Naive thymus-derived CD4-positive, alpha-beta T cell (primary cell): ENCODE measurements around the gene TPGS2. TPM values are rescaled to one million over a fixed set of nuclear protein-coding genes. Genes with fewer than 3 reads are reported as not detected.

Source experiments
- ATAC-seq: fragments of 150-1000 bp; cut with Tn5 transposase; 2 replicates; pipeline ENCODE4 v1.10.0; 2021; ENCODE audit warnings: mild to moderate bottlenecking, moderate library complexity
- CTCF ChIA-PET: fragments of 350-600 bp; sonication (Branson Sonifier 250); formaldehyde crosslinking; loops from one replicate; lab custom pipeline; 2021; ENCODE audit warnings: antibody characterized with exemption; lab: Charles Lee
- POLR2A ChIA-PET: fragments of 350-600 bp; sonication (Branson Sonifier 250); formaldehyde crosslinking; loops from one replicate; lab custom pipeline; 2021; ENCODE audit warnings: antibody characterized with exemption, inconsistent platforms; lab: Charles Lee
- DNase-seq, 9 donors: peaks; one replicate each; pipeline versions ENCODE4 v3.0.0 to v3.0.0-alpha.2; 2020 to 2022; ENCODE audit warnings: mixed read lengths in 1 of 9
- H3K27ac ChIP-seq: one replicate; pipeline ENCODE4 v1.7.0; 2013; ENCODE audit warnings: mild to moderate bottlenecking, low read depth, low read length, moderate library complexity
- H3K27me3 ChIP-seq, 2 donors: one replicate each; pipeline ENCODE4 v1.7.0; 2013; ENCODE audit warnings: low read length in 2 of 2, mild to moderate bottlenecking in 2 of 2, moderate library complexity in 2 of 2; ENCODE audit not compliant: control insufficient read depth in 2 of 2, insufficient read depth in 2 of 2
- H3K36me3 ChIP-seq, 3 experiments: 1 replicate in 2 of 3; 2 replicates in 1 of 3; pipeline ENCODE4 v1.7.0; 2013; ENCODE audit warnings: low read length in 3 of 3, mild to moderate bottlenecking in 3 of 3, moderate library complexity in 1 of 3; ENCODE audit not compliant: insufficient read depth in 3 of 3, control insufficient read depth in 2 of 3
- H3K4me1 ChIP-seq, 2 donors: one replicate each; pipeline ENCODE4 v1.7.0; 2013; ENCODE audit warnings: low read length in 2 of 2, mild to moderate bottlenecking in 2 of 2, moderate library complexity in 1 of 2; ENCODE audit not compliant: control insufficient read depth in 2 of 2, insufficient read depth in 2 of 2
- H3K4me3 ChIP-seq: 2 replicates; pipeline ENCODE4 v1.7.0; 2013; ENCODE audit warnings: mild to moderate bottlenecking, low read length
- H3K9me3 ChIP-seq, 3 experiments: 1 replicate in 2 of 3; 2 replicates in 1 of 3; pipeline ENCODE4 v1.7.0; 2013; ENCODE audit warnings: low read length in 3 of 3; ENCODE audit not compliant: control insufficient read depth in 2 of 3
- H3K27ac Mint-ChIP-seq, 9 donors: one replicate each; pipeline ENCODE4 v1.8.0; 2020 to 2022; ENCODE audit warnings: mixed read lengths in 9 of 9, mild to moderate bottlenecking in 8 of 9, moderate library complexity in 5 of 9, inconsistent platforms in 2 of 9
- H3K27me3 Mint-ChIP-seq, 5 donors: one replicate each; pipeline ENCODE4 v1.8.0; 2021 to 2022; ENCODE audit warnings: mixed read lengths in 5 of 5, mild to moderate bottlenecking in 1 of 5
- H3K36me3 Mint-ChIP-seq, 5 donors: one replicate each; pipeline ENCODE4 v1.8.0; 2020 to 2022; ENCODE audit warnings: mixed read lengths in 5 of 5, mild to moderate bottlenecking in 3 of 5, inconsistent platforms in 1 of 5
- H3K4me1 Mint-ChIP-seq, 7 donors: one replicate each; pipeline ENCODE4 v1.8.0; 2020 to 2022; ENCODE audit warnings: mixed read lengths in 7 of 7, mild to moderate bottlenecking in 3 of 7, inconsistent platforms in 1 of 7
- H3K4me3 Mint-ChIP-seq, 10 donors: one replicate each; pipeline ENCODE4 v1.8.0; 2020 to 2022; ENCODE audit warnings: mild to moderate bottlenecking in 10 of 10, mixed read lengths in 10 of 10, moderate library complexity in 6 of 10, inconsistent platforms in 2 of 10
- H3K9me3 Mint-ChIP-seq, 11 donors: one replicate each; pipeline ENCODE4 v1.8.0; 2020 to 2022; ENCODE audit warnings: mixed read lengths in 11 of 11, mild to moderate bottlenecking in 4 of 11, inconsistent platforms in 1 of 11, moderate library complexity in 1 of 11
- intact Hi-C, 2 donors: fragments of 100-400 bp; cut with micrococcal nuclease; formaldehyde crosslinking; loops; one replicate each; pipeline ENCODE4 v1.15.1; 2023
- polyA plus RNA-seq, 2 donors: library from polyadenylated mRNA; unstranded; fragments of 300-500 nt; fragmentation: Illumina TruSeq; gene quantifications; one replicate each; pipeline ENCODE4 v1.2.3, GENCODE V29; 2021
- total RNA-seq, 6 experiments: library from RNA in 5 of 6; stranded (reverse) in 5 of 6; gene quantifications; 1 replicate in 5 of 6; 2 replicates in 1 of 6; pipeline ENCODE4 v1.2.3 and lab custom pipeline; 2021 to 2026

TPGS2 gene
- total and polyA plus RNA-seq, 7 experiments from 2014 or later: 16.9 to 92.8 (median 53.7) TPM

- H3K36me3 ChIP-seq: peaks cover 0 to 11% (median 0%) of the 10 kb centered on the region in 3 experiments
- Mint-ChIP-seq H3K27me3 (no peaks in the 10 kb centered on the region), H3K9me3 (peaks cover 0 to 16% (median 10%) of the 10 kb centered on the region in 11 donors), H3K27ac (no peak overlapping the region), H3K4me3 (no peak overlapping the region), H3K4me1 (peaks cover 0 to 6% (median 0%) of the 10 kb centered on the region in 7 donors), H3K36me3 (peaks cover 21 to 59% (median 51%) of the 10 kb centered on the region in 5 donors)
- no peak overlapping the region for H3K27ac ChIP-seq
- DNase-seq (no peak), ATAC-seq (no peak)
- ChIA-PET CTCF (no interaction called here), POLR2A (no interaction called here)
- no peaks in the 10 kb centered on the region for H3K27me3 ChIP-seq
- no peaks in the 10 kb centered on the region for H3K4me1 ChIP-seq
- intact Hi-C loops: no loop called here
- peaks cover 0 to 6% (median 0%) of the 10 kb centered on the region in 3 experiments for H3K9me3 ChIP-seq
- no peak overlapping the region for H3K4me3 ChIP-seq
Observed at GRCh38 chr18:36856815-36857214, 28.0 kb upstream of the TPGS2 start.

GRCh38 chr18:36851202-36851590 is 22.4 kb upstream of the TPGS2 start:
- Histone ChIP-seq H3K4me3 (no peak overlapping the region), H3K36me3 (peaks cover 0 to 11% (median 0%) of the 10 kb centered on the region in 3 experiments), H3K27ac (no peak overlapping the region), H3K27me3 (no peaks in the 10 kb centered on the region), H3K9me3 (peaks cover 0 to 6% (median 0%) of the 10 kb centered on the region in 3 experiments), H3K4me1 (no peaks in the 10 kb centered on the region)
- no peak overlapping the region for H3K27ac Mint-ChIP-seq
- ATAC-seq (no peak), DNase-seq (no peak)
- H3K4me3 Mint-ChIP-seq: no peak overlapping the region
- ChIA-PET CTCF (no interaction called here), POLR2A (no interaction called here)
- intact Hi-C loops: no loop called here
- H3K27me3 Mint-ChIP-seq: no peaks in the 10 kb centered on the region
- peaks cover 0 to 3% (median 0%) of the 10 kb centered on the region in 7 donors for H3K4me1 Mint-ChIP-seq
- peaks cover 0 to 25% (median 16%) of the 10 kb centered on the region in 11 donors for H3K9me3 Mint-ChIP-seq
- H3K36me3 Mint-ChIP-seq: peaks cover 19 to 66% (median 53%) of the 10 kb centered on the region in 5 donors

- DNase-seq (no peak), ATAC-seq (no peak)
- ChIA-PET CTCF (no interaction called here), POLR2A (no interaction called here)
- no peak overlapping the region for H3K4me3 ChIP-seq
- H3K4me3 Mint-ChIP-seq: no peak overlapping the region
- H3K27ac ChIP-seq: no peak overlapping the region
- H3K9me3 Mint-ChIP-seq: peaks cover 0 to 25% (median 16%) of the 10 kb centered on the region in 11 donors
- no peaks in the 10 kb centered on the region for H3K27me3 Mint-ChIP-seq
- no peaks in the 10 kb centered on the region for H3K4me1 Mint-ChIP-seq
- H3K4me1 ChIP-seq: no peaks in the 10 kb centered on the region
- H3K36me3 ChIP-seq: peaks cover 0 to 11% (median 0%) of the 10 kb centered on the region in 3 experiments
- no peaks in the 10 kb centered on the region for H3K27me3 ChIP-seq
- H3K27ac Mint-ChIP-seq: no peak overlapping the region
- H3K36me3 Mint-ChIP-seq: peaks cover 15 to 66% (median 50%) of the 10 kb centered on the region in 5 donors
- intact Hi-C loops: no loop called here
- H3K9me3 ChIP-seq: peaks cover 0 to 6% (median 0%) of the 10 kb centered on the region in 3 experiments
Observed at GRCh38 chr18:36850527-36851201, 21.9 kb upstream of the TPGS2 start.

- Histone ChIP-seq H3K9me3 (peaks cover 0 to 6% (median 0%) of the 10 kb centered on the region in 3 experiments), H3K27ac (no peak overlapping the region), H3K27me3 (no peaks in the 10 kb centered on the region), H3K4me3 (no peak overlapping the region), H3K4me1 (no peaks in the 10 kb centered on the region), H3K36me3 (peaks cover 0 to 11% (median 0%) of the 10 kb centered on the region in 3 experiments)
- Mint-ChIP-seq H3K36me3 (peaks cover 14 to 67% (median 45%) of the 10 kb centered on the region in 5 donors), H3K27ac (no peak overlapping the region), H3K9me3 (peaks cover 0 to 25% (median 16%) of the 10 kb centered on the region in 11 donors), H3K27me3 (no peaks in the 10 kb centered on the region), H3K4me3 (no peak overlapping the region), H3K4me1 (no peaks in the 10 kb centered on the region)
- ATAC-seq (no peak), DNase-seq (no peak)
- CTCF ChIA-PET: no interaction called here
- intact Hi-C loops: no loop called here
- POLR2A ChIA-PET: no interaction called here
Observed at GRCh38 chr18:36849288-36850006, 20.6 kb upstream of the TPGS2 start.

- H3K4me3 ChIP-seq: no peak overlapping the region
- H3K27ac Mint-ChIP-seq: no peak overlapping the region
- POLR2A ChIA-PET: no interaction called here
- peaks cover 9 to 65% (median 38%) of the 10 kb centered on the region in 5 donors for H3K36me3 Mint-ChIP-seq
- no peaks in the 10 kb centered on the region for H3K27me3 Mint-ChIP-seq
- no peaks in the 10 kb centered on the region for H3K4me1 ChIP-seq
- no peak overlapping the region for H3K27ac ChIP-seq
- peaks cover 0 to 11% (median 0%) of the 10 kb centered on the region in 3 experiments for H3K36me3 ChIP-seq
- H3K27me3 ChIP-seq: no peaks in the 10 kb centered on the region
- CTCF ChIA-PET: no interaction called here
- DNase-seq: no peak
- H3K4me1 Mint-ChIP-seq: peaks cover 0 to 2% (median 0%) of the 10 kb centered on the region in 7 donors
- H3K9me3 Mint-ChIP-seq: peaks cover 0 to 25% (median 15%) of the 10 kb centered on the region in 11 donors
- intact Hi-C loops: no loop called here
- no peak for ATAC-seq
- no peak overlapping the region for H3K4me3 Mint-ChIP-seq
- peaks cover 0 to 6% (median 0%) of the 10 kb centered on the region in 3 experiments for H3K9me3 ChIP-seq
Observed at GRCh38 chr18:36848609-36849008, 19.8 kb upstream of the TPGS2 start.

- Mint-ChIP-seq H3K36me3 (peaks cover 4 to 58% (median 25%) of the 10 kb centered on the region in 5 donors), H3K4me1 (peaks cover 0 to 20% (median 6%) of the 10 kb centered on the region in 7 donors), H3K9me3 (peaks cover 0 to 6% (median 0%) of the 10 kb centered on the region in 11 donors), H3K27ac (no peak overlapping the region), H3K4me3 (no peak overlapping the region), H3K27me3 (no peaks in the 10 kb centered on the region)
- no peaks in the 10 kb centered on the region for H3K4me1 ChIP-seq
- DNase-seq: no peak
- POLR2A ChIA-PET: no interaction called here
- intact Hi-C loops: no loop called here
- CTCF ChIA-PET: no interaction called here
- no peaks in the 10 kb centered on the region for H3K9me3 ChIP-seq
- no peak for ATAC-seq
- H3K27me3 ChIP-seq: no peaks in the 10 kb centered on the region
- H3K4me3 ChIP-seq: no peak overlapping the region
- no peak overlapping the region for H3K27ac ChIP-seq
- no peaks in the 10 kb centered on the region for H3K36me3 ChIP-seq
Observed at GRCh38 chr18:36843784-36844183, 15.0 kb upstream of the TPGS2 start.
